NCI-H187 treated with DMSO at 0.1 percent for 48 hours (cell line): ENCODE data around the gene ZNF521.

Source experiments
- DNase-seq: peaks from one replicate; lab custom pipeline; 2025; lab: John Stamatoyannopoulos, UW

The ZNF521 gene

GRCh38 chr18:25335676-25336075 is 16.3 kb downstream of the ZNF521 start:
- DNase-seq = no peak

GRCh38 chr18:25335062-25335461 is 16.9 kb downstream of the ZNF521 start:
- DNase-seq = no peak

- DNase-seq = no peak
Measured at GRCh38 chr18:25334588-25334987, 17.4 kb downstream of the ZNF521 start.

- DNase-seq = no peak
Measured at GRCh38 chr18:25332002-25332401, 20.0 kb downstream of the ZNF521 start.

- DNase-seq = peak; percentile 52
Measured at GRCh38 chr18:25329783-25330182, 22.2 kb downstream of the ZNF521 start.

- no peak for DNase-seq
Measured at GRCh38 chr18:25327584-25327983, 24.4 kb downstream of the ZNF521 start.

- no peak for DNase-seq
Measured at GRCh38 chr18:25326361-25326952, 25.5 kb downstream of the ZNF521 start.

GRCh38 chr18:25322806-25323205 is 29.2 kb downstream of the ZNF521 start:
- no peak for DNase-seq

- DNase-seq = no peak
Measured at GRCh38 chr18:25316381-25317018, 35.5 kb downstream of the ZNF521 start.

GRCh38 chr18:25314838-25315190 is 37.2 kb downstream of the ZNF521 start:
- DNase-seq = no peak

- DNase-seq = no peak
Measured at GRCh38 chr18:25314151-25314837, 37.7 kb downstream of the ZNF521 start.

- DNase-seq = no peak
Measured at GRCh38 chr18:25313268-25313667, 38.7 kb downstream of the ZNF521 start.

GRCh38 chr18:25310045-25310444 is 41.9 kb downstream of the ZNF521 start:
- no peak for DNase-seq

- DNase-seq = no peak
Measured at GRCh38 chr18:25308381-25308780, 43.6 kb downstream of the ZNF521 start.

- no peak for DNase-seq
Measured at GRCh38 chr18:25307192-25307591, 44.8 kb downstream of the ZNF521 start.

GRCh38 chr18:25306671-25307070 is 45.3 kb downstream of the ZNF521 start:
- no peak for DNase-seq

- DNase-seq = no peak
Measured at GRCh38 chr18:25305584-25305983, 46.4 kb downstream of the ZNF521 start.

- no peak for DNase-seq
Measured at GRCh38 chr18:25300492-25300891, 51.5 kb downstream of the ZNF521 start.

- DNase-seq = no peak
Measured at GRCh38 chr18:25299426-25300300, 52.3 kb downstream of the ZNF521 start.

- no peak for DNase-seq
Measured at GRCh38 chr18:25298853-25299274, 53.1 kb downstream of the ZNF521 start.

- no peak for DNase-seq
Measured at GRCh38 chr18:25295624-25296138, 56.3 kb downstream of the ZNF521 start.

- DNase-seq = no peak
Measured at GRCh38 chr18:25291150-25291549, 60.8 kb downstream of the ZNF521 start.
